ENCODE data around the gene DPH2.

The DPH2 gene

DNA sequence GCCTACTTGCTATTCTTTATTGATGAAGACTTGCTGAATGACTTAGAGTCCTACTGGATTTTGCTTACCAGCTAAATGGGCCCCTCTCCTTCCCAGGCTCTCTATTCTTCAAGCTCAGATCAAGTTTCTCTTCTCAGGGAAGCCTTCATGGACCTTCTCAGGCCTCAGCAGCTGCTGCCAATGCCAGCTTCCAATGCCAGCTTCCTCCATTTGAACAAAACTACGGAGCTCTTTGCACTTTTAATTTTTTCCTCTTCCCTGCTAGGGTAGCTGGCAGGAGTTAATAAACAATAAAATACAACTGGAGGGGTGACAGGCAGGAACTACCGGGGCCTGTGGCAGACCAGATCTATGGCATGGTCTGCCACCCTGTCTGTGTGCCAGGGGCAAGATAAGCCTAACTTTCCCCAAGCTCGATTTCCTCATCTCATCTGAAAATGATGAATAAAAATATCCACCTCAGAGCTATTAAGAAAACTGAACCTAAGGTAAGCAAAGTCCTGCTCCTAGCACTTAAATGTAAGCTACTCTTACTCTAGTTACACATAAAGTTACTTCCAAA lies 24.1 kb upstream of the DPH2 start:
- no peak for DNase-seq

DNA sequence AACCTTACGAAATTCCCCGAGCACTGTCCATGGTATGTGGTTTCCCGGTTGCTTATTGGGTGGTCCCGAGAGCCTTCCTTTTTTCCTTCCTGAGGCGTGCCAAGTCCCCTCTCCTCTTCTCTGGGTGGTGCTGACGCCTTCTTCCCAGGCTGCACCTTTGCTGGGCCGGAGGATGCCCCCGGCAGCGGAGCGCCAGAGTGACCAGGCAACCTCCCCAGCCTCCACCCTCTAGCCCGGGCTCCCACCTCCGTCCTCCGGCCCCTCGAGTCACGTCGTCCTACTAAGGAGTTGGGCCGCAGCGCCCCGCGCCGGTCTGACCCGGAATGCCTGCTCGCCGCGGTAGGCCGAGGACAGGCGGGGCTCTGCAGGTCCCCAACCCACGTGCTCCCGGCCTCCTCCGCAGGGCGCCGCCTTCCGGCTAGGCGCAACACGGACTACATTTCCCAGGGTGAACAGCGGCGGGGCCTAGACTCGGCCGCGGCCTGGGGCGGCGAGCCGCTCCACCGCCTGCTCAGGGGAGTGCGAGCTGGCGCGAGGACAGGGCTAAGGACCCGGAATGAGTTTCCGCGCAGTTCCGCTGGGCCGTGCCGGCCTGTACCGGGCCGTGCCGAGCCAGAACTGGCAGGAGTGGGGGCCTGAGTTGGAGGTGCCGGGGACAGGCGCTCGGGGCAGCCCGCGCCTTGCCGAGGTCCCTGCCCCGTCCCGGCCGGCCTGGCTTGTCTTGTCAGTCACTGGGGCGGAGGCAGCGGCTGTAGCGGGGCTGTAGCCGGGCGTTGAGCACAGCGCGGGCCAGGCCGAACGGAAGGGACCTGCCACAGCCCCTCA lies 23.4 kb upstream of the DPH2 start, which contains the start of gene IPO13:
TSS of gene IPO13 (plus strand) at position 715 of the 825 bp plus-strand sequence. CDS start 651 bp downstream, outside the sequence.
- DNase-seq: peak; percentile 93

- no peak for DNase-seq
Observed at GRCh38 chr1:43947061-43947873, 22.5 kb upstream of the DPH2 start.

DNA sequence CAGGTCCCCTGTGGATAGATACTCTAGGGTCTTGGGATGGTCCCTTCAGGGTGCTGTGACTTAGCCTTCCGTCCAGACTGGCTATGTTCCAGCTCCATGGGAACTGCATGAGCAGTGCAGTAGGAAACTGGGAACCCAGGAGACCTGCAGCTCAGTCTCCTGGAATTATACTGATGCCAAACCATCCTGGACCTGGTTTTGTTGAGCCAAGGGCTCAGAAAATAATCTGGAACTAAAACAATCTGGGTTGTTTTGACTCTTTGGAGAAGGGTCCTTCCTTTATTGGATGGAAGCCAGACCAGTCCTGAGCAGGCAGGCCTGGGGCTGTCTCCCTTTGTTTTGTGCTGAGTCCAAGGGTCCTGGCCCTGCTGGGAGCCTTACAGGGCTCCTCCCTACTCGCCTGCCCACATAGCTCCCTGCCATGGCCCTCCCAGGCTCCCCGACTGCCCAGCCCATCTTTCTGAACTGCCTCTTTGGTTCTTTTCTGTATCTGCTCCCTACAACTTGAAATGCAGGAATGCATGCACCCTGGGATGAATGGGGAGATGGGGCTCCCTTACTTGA lies 21.9 kb upstream of the DPH2 start:
- no peak for DNase-seq

DNA sequence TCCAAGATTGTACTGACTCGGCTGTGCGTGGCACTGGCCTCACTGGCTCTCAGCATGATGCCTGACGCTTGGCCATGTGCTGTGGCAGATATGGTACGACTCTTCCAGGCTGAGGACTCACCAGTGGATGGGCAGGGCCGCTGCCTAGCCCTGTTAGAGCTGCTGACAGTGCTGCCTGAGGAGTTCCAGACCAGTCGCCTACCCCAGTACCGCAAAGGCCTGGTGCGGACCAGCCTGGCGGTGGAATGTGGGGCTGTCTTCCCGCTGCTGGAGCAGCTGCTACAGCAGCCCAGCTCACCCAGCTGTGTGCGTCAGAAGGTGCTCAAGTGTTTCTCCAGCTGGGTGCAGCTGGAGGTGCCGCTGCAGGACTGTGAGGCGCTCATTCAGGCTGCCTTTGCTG lies 20.1 kb upstream of the DPH2 start:
- DNase-seq: no peak

DNA sequence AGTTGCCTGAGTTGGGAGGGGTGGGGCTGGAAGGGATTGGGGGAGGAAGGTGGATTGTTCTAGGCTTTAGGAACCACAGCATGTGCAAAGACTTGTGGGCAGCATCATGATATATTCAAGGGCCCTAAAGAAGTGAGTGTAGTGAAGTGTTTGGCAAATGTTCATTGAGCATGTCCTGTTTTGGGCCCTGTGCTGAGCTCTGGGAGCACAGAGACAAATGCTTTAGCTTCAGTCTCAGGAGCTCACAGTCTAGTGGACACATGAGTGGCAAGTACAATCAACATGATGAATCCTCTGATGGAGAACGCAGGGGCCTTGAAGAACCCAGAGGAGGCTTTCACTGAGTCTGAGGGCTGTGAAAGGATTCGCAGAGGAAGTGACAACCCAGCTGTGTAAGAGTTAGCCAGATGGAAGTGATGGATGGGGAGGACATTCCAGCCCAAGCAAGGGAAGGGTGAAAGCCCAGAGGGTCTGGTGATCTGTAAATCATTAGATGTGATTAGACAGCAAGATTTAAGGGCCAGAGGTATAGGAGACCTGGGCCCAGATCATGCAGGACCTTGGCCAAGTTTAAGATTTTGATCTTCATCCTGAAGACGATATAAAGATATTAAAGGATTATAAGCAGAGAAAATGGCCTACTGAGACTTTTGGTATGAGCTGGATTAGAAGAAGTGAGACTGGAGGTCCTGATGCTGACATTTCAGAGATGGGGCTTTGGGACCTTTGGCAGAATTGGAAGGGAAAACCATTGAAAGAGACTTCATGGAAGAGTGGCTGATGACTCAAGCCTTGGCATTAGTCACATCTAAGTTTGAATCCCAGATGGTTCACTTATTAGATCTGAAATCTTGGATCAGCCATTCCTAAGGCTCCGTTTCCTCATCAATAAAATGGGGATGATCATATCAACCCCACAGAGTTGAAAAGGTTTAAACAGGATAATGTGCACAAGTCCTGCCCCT lies 18.5 kb upstream of the DPH2 start:
- DNase-seq: no peak

GRCh38 chr1:43952731-43953346 lies 17.0 kb upstream of the DPH2 start:
- DNase-seq: no peak

DNA sequence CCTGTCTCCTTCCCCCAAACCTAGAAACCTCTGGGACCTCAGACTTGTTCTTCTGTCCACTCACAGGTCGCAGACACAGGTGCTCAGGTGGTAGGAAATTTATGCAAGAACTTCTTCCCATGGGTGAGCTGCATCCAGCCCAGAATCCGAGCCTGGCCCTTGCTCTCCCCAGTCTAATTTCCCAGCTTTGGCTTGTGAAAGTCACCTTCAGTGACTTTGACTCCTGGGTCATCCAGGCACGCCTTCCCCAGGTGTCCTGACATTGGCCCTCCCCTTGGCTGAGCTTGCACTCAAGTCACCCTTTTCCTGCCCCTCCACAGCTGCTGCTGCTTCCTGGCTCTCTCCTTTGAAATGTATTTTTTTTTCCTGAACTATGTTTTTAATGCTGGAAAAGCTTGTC lies 16.4 kb upstream of the DPH2 start:
- no peak for DNase-seq

GRCh38 chr1:43954036-43954435 lies 15.8 kb upstream of the DPH2 start:
- no peak for DNase-seq

DNA sequence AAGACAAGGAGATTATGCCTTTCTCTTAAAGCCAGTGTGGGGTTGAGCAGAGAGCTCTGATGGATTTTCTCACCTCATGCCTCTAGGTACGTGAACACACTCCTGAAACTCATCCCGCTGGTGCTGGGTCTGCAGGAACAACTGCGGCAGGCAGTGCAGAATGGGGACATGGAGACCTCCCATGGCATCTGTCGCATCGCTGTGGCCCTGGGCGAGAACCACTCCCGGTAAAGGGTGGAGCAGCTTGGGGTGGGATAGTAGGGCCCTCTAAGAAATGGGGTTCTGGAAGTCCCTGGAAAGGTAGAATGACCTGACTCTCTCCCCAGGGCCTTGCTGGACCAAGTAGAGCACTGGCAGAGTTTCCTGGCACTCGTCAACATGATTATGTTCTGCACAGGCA lies 13.6 kb upstream of the DPH2 start:
- no peak for DNase-seq

- no peak for DNase-seq
Observed at GRCh38 chr1:43957407-43958040, 12.3 kb upstream of the DPH2 start.

GRCh38 chr1:43958351-43959255 lies 11.2 kb upstream of the DPH2 start:
- no peak for DNase-seq

DNA sequence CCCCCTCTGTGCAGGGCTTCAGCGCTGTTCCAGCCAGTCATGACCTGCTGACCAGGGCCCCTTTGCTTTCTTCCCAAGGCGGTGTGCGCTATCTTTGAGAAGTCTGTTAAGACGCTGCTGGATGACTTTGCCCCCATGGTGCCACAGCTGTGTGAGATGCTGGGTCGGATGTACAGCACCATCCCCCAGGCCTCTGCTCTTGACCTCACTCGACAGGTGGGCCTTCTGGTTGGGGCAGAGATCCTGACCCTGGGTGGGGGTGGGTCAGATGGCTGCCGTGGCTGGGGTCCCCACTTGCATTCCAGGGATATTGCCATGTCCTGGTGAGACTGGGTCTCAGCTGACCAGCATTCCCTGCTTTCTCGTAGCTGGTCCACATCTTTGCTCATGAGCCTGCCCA lies 9.0 kb upstream of the DPH2 start:
- DNase-seq: no peak

DNA sequence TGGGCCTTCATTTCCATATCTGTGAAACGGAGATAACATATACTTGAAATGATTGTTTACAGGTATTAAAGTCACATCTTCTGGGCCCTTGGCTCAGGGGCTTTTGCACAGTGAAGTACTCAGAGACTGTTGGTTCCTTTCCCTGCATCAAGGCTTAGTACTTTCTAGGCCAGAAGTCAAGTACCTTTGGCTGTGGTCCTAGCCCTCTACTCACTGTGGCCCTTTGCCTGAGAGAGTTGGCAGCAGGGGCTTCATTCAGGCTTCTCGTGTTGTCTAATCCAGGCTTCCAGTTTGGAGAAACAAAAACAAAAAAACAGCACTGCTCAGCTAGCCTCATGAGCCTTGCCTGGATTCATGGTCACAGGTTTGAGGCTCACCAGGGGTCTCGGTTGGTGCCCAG lies 8.1 kb upstream of the DPH2 start:
- DNase-seq: no peak

DNA sequence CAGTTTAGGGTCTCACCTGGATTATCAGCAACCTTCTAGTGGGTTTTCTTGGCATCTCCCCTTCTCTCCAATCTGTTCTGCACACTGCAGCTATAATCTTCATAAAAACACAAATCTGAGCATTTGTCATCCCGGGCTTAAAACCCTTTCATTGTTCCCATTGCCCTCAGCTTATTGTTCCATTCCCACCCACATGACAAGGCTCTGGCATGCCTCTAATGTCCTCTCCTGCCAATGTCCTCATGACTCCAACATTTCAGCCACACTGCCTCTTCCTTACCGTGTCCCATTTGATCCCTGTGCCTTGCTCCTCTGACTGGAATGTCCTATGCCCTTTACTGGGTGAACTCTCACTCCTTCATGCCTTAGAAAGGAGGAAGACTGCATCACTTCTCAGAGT lies 7.5 kb upstream of the DPH2 start:
- DNase-seq: no peak

DNA sequence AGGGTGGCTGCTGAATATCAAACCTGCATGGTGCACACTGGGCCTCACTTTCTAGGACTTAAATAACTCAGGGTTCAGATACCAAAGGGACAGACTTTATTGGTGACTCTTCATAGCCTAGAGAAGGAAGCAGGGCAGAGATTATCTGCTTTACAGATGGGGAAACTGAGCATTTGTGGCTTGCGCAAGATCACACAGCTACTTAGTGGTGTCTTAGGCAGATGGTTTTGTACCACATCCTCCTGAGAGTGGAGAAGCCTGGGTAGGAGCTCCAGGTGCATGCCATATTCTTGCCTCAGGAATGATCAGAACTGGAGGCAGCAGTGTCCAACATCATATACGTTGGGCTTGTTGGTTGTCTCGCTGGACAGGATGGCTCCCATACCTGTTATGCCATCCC lies 6.8 kb upstream of the DPH2 start:
- no peak for DNase-seq

GRCh38 chr1:43963890-43964289 lies 5.9 kb upstream of the DPH2 start:
- DNase-seq: no peak

GRCh38 chr1:43965316-43965715 lies 4.5 kb upstream of the DPH2 start:
- no peak for DNase-seq

- no peak for DNase-seq
Observed at GRCh38 chr1:43968348-43968948, 1.4 kb upstream of the DPH2 start.

- DNase-seq: no peak
Observed at GRCh38 chr1:43969416-43969745, 429 bp upstream of the DPH2 start.

Data from NCI-H446 treated with DMSO at 0.1 percent for 48 hours (cell line).